Kidney epithelial cell (primary cell): ENCODE data around the gene FETUB. TPM values are rescaled to one million over a fixed set of nuclear protein-coding genes. Genes with fewer than 3 reads are reported as not detected.

Experiments used
- DNase-seq: peaks from one replicate; pipeline ENCODE4 v3.0.0-alpha.2; 2010; ENCODE audit warnings: low read depth
- H3K27me3 ChIP-seq: 2 replicates; pipeline ENCODE4 v1.6.0; 2011; ENCODE audit warnings: low read length; ENCODE audit not compliant: control insufficient read depth, insufficient read depth
- H3K36me3 ChIP-seq: 2 replicates; pipeline ENCODE4 v1.5.1; 2011; ENCODE audit warnings: low read length; ENCODE audit not compliant: control insufficient read depth, insufficient read depth
- H3K4me3 ChIP-seq: 2 replicates; pipeline ENCODE4 v1.5.1; 2011; ENCODE audit warnings: low read depth, mild to moderate bottlenecking, control low read depth, low read length
- CTCF ChIP-seq: IDR thresholded peaks from 2 replicates; pipeline ENCODE4 v1.5.1; 2011; ENCODE audit warnings: mild to moderate bottlenecking, moderate library complexity, low read length, control low read depth, inconsistent platforms; ENCODE audit not compliant: insufficient read depth, poor library complexity, severe bottlenecking
- total RNA-seq: library from RNA; depleted of rRNA; stranded (reverse); fragments of >200 nt; gene quantifications from 2 replicates; pipeline ENCODE4 v1.2.3, GENCODE V29; 2015

Gene FETUB
- total RNA-seq, 1 donor from 2014 or later: not detected

DNA sequence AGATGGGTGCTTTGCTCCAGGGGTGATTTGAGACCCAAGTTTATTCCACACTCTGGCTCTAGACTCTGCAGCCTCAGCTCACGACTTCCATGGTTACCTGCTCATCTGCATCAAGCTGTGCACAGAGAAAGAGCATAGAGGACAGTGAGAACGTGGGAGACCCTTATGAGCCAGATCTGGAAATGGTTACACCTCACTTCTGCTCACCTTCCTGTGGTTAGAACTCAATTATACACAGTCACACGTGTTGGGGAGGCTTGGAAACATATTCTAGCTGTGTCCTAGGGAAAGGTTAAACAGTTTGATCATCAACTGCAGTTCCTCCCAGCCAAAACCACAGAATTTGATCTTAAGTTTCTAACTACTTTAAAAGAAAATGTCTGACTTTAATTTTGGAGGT, 1.8 kb downstream of the FETUB start:
- no peak for TF ChIP-seq CTCF
- DNase-seq: no peak
- H3K4me3 ChIP-seq: no peak overlapping the region
- no peaks in the 10 kb centered on the region for H3K36me3 ChIP-seq
- H3K27me3 ChIP-seq: no peaks in the 10 kb centered on the region

GRCh38 chr3:186643493-186643892, 3.3 kb downstream of the FETUB start:
- no peak for DNase-seq
- H3K36me3 ChIP-seq: no peaks in the 10 kb centered on the region
- H3K4me3 ChIP-seq: no peak overlapping the region
- H3K27me3 ChIP-seq: no peaks in the 10 kb centered on the region
- no peak for TF ChIP-seq CTCF

GRCh38 chr3:186644683-186645082, 4.5 kb downstream of the FETUB start:
- H3K36me3 ChIP-seq: no peaks in the 10 kb centered on the region
- TF ChIP-seq CTCF: no peak
- DNase-seq: no peak
- H3K27me3 ChIP-seq: no peaks in the 10 kb centered on the region
- no peak overlapping the region for H3K4me3 ChIP-seq

- Histone ChIP-seq H3K36me3 (no peaks in the 10 kb centered on the region), H3K27me3 (no peaks in the 10 kb centered on the region), H3K4me3 (no peak overlapping the region)
- DNase-seq: no peak
- TF ChIP-seq CTCF: no peak
Measured at GRCh38 chr3:186646106-186646505, 5.9 kb downstream of the FETUB start.

DNA sequence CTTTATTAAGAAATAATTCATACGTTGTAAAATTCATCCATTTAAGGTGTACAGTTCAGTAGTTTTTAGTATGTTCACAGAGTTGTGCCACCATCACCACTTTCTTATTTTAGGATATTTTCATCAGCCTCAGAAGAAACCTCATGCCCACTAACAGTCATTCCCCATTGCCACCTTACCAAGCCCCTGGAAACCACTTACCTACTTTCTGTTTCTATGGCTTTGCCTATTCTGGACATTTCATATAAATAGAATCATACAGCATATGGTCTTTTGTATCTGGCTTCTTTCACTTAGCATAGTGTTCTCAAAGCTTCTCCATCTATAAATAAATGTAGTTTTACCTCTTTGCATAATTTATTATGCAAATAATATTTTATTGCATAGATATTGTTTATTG, 6.6 kb downstream of the FETUB start:
- DNase-seq: no peak

More for the DNA sequence above, 6.6 kb downstream of the FETUB start:
- no peaks in the 10 kb centered on the region for H3K27me3 ChIP-seq
- TF ChIP-seq CTCF: no peak
- H3K4me3 ChIP-seq: no peak overlapping the region
- H3K36me3 ChIP-seq: no peaks in the 10 kb centered on the region
